ENCODE measurements around the gene KCNK5. TPM values are rescaled to one million over a fixed set of nuclear protein-coding genes. Genes with fewer than 3 reads are reported as not detected.

KCNK5 gene
- total and polyA plus RNA-seq, 9 of the 15 experiments (the other 6 are each of a cell fraction or from before 2014, with no cell fraction given), result 1.5 to 45.8 (median 25.8) TPM

- TF ChIP-seq ZBTB40 (IDR thresholded peaks at IDR 0.05) (no peak), ZBTB40 (CRISPR knock-in tag; IDR thresholded peaks at IDR 0.05) (no peak), FOSL1 (tag; conservative IDR thresholded peaks at IDR 0.05) (no peak), ELF1 (tag; IDR thresholded peaks at IDR 0.05) (no peak), SMAD4 (CRISPR knock-in tag; conservative IDR thresholded peaks at IDR 0.05) (peak; percentile 73; the same call in 1 of the 2 replicates), ZFX (CRISPR knock-in tag; IDR thresholded peaks at IDR 0.05) (peak; percentile 71), JUND (IDR thresholded peaks at IDR 0.05; ENCODE audit: borderline replicate concordance, low read depth, low read length) (no peak), JUND (tag; IDR thresholded peaks at IDR 0.05; ENCODE audit: borderline replicate concordance, low read depth, low read length) (no peak; the same call in 2 of the 3 replicates), MCM2 (IDR thresholded peaks at IDR 0.05; ENCODE audit: low read depth) (no peak), THAP12 (CRISPR knock-in tag; IDR thresholded peaks at IDR 0.05) (peak; percentile 88), ZNF561 (CRISPR knock-in tag; conservative IDR thresholded peaks at IDR 0.05) (no peak), SIX5 (IDR thresholded peaks at IDR 0.05; ENCODE audit: borderline replicate concordance in 1 of 2, insufficient read depth in 1 of 2, low read depth in 1 of 2, low read length in 2 of 2) (no peak), CTBP1 (IDR thresholded peaks at IDR 0.05; ENCODE audit: borderline replicate concordance) (peak; percentile 99), TCF3 (CRISPR knock-in tag; IDR thresholded peaks at IDR 0.05) (peak; percentile 33), ZBTB1 (CRISPR knock-in tag; IDR thresholded peaks at IDR 0.05; ENCODE audit: borderline replicate concordance, low read depth) (peak; percentile 65; the same call in 1 of the 2 replicates), THAP7 (CRISPR knock-in tag; IDR thresholded peaks at IDR 0.05) (no peak)
Observed at GRCh38 chr6:39228992-39229767, at the start of gene KCNK5 (continued).
